CD4-positive, alpha-beta T cell treated with Interleukin-15 for 4 hours (primary cell): ENCODE measurements around the gene MCF2L2.
"Not testable (repeated sequence)": the region's sequence is repeated elsewhere in the genome, so short reads cannot be mapped to it uniquely, and the experiment has no call there.

Experiments used
- DNase-seq: peaks from one replicate; pipeline ENCODE4 v3.0.0-alpha.2; 2020; ENCODE audit warnings: low spot score

The MCF2L2 gene

DNA sequence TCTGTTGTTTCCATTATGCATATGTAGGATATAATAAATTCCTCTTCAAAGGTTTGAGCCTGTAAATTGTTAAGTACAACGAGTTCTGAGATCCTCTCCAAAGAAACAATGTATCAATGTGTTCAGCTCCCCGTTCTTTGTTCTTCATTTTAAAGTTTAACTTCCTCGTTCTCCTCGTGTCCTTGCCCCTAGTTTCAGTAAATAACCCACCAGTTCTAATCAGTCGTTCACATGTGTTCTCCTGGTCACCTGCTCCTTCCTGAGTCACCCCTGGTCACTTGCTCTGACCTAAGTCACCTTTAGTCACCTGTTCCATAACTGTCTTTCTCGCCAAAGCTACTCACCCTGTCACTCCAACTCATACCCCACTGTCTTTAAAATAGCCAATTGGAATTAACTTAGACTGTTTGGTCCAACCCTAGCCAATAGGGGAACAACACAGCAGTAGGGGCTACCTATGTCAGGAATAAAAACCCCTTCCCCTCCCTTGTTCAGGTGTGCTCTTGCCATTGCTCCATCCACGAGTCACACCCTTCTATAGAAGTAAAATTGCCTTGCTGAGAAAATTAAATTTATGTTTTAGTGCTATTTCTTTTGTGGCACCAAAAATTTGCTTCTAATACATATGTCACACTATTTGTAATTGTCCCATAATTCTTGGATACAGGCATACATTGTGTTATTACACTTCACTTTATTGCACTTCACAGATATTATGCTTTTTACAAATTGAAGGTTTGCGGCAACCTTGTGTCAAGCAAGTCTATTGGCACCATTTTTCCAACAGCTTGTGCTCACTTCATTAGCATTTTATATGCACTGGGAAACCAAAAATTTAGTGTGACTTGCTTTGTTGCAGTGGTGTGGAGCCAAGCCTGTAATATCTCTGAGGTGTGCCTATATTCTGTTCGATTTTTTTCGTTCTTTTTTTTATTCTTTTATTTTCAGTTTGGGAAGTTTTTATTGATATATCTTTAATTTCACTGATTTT is 15.3 kb upstream of the MCF2L2 start:
- DNase-seq = no peak

DNA sequence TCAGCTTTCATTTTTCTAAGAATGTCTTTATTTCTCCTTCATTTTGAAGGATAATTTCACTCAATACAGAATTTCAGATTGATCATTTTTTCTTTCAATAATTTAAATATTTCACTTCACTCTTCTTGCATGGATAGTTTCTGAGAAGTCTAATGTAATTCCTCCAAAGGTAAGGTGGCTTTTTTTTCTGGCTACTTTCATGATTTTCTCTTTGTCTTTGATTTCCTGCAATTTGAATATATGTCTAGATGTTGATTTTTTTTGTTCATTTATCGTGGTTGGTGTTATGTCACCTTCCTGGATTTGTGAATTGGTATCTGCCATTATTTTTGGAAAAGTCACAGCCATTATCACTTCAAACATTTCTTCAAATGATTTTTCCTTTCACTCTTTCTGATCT is 14.6 kb upstream of the MCF2L2 start:
- no peak for DNase-seq

DNA sequence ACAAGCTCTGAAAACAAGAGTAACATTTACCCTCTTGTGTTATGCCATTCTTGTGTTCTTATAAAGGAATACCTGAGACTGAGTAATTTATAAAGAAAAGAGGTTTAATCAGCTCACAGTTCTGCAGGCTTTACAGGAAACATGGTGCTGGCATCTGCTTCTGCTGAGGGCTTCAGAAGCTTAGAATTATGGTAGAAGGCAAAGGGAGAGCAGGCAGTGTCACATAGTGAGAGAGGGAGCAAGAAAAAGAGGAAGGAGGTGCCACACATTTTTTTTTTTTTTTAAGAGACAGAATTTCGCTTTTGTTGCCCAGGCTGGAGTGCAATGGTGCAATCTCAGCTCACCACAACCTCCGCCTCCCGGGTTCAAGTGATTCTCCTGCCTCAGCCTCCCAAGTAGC is 12.1 kb upstream of the MCF2L2 start:
- not testable (repeated sequence) for DNase-seq

DNA sequence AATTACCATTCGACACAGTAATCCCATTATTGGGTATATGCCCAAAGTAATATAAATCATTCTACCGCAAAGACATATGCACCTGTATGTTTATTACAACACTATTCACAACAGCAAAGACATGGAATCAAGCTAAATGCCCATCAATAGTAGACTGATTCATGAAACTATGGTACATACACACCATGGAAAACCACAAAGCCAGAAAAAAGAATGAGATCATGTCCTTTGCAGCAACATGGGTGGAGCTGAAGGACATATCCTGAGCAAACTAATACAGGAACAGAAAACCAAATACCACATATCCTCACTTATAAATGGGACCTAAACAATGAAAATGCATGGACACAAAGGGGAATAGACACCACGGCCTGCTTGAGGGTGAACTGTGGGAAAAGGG is 11.1 kb upstream of the MCF2L2 start:
- no peak for DNase-seq

DNA sequence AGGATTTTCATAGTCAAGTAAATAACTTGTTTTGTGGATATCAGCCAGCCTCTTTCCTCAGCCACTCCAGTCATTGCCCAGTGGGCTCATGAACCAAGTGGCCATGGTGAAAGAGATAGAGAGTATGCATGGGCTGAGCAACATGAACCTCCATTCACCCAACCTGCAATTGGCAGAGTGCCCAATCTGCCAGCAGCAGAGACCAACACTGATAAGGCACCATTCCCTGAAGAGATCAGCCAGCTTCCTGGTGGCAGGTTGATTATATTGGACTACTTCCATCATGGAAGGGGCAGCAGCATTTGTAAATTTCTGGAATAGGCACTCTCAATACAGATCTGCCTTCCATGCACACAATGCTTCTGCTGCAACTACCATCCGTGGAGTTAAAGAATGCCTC is 10.3 kb upstream of the MCF2L2 start:
- DNase-seq = no peak

DNA sequence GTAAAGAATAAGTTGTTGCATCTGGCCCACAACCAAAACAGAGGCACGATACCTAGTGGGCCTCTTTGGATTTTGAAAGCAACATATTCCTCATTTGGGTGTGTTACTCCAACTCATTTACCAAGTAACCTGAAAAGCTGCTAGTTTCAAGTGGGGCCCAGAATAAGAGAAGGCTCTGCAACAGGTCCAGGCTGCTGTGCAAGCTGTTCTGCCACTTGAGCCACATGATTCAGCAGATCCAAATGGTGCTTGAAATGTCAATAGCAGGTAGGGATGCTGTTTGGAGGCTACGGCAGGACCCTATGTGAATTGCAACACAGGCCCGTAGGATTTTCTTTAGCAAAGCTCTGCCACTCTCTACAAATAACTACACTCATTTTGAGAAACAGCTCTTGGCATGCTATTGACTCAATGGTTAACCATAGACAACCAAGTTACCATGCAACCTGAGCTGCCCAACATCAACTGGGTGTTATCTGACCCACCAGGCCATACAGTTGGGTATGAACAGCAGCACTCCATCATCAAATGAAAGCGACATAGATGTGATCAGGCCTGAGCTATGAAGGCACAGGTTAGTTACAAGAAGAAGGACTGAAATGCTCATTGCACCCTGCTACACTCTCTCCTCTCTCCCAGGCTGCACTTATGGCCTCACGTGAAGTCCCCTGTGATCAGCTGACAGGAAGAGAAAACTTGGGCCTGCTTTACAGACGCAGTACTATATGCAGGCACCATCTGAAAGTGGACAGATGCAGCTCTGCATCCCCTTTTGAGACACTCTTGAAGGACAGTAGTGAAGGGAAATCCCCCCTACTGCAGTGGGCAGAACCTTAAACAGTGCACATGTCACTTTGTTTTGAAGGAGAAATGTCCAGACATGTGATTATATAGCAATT is 9.5 kb upstream of the MCF2L2 start:
- no peak for DNase-seq

DNA sequence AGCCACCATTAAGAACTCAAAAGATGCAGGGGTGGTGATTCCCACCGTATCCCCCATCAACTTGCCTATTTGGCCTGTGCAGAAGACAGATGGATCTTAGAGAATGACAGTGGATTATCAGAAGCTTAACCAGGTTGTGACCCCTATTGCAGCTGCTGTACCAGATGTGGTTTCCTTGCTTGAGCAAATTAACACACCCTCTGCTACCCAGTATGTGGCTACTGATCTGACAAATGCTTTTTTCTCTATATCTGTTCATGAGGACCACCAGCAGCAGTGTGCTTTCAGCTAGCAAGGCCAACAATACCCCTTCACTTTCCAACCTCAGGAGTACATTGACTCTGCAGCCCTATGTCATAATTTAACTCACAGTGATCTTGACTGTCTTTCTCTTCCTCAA is 8.6 kb upstream of the MCF2L2 start:
- no peak for DNase-seq

DNA sequence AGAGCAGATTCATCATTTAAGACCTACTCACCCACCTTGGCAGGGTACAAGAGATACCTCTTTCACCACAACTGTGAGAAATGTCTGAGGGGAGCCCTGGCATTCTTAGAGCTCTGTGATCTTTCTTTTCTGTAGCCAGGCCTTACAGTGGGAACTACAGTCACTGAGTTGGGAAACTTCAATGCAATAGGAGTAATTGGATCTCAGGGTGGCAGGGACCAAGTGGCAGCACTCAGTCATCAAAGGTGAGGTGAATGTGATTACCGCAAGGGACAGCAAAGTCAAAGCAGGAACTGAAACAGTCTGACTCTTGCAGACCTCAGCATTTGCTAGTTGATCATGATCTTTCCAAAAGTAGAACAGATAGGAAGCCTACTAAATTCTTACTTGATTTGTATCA is 7.2 kb upstream of the MCF2L2 start:
- DNase-seq = no peak

DNA sequence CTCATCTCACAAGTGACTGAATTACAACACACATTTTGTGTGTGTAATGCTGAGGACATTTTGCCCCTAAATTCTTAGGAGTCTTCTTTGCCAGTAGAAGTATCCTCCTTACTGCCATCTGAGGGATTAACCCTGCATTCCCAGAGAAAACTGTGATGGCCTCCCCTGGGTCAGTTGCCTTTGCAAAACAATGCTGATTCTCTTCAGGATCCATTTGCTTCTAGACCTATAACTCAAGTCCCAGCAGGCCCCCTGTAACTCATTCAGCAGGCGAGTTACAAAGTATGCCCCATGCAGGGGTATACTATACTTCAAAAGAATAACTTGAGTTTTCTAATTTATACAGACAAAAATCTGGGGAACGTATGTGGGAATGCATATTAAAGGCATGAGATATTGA is 6.6 kb upstream of the MCF2L2 start:
- DNase-seq = no peak

DNA sequence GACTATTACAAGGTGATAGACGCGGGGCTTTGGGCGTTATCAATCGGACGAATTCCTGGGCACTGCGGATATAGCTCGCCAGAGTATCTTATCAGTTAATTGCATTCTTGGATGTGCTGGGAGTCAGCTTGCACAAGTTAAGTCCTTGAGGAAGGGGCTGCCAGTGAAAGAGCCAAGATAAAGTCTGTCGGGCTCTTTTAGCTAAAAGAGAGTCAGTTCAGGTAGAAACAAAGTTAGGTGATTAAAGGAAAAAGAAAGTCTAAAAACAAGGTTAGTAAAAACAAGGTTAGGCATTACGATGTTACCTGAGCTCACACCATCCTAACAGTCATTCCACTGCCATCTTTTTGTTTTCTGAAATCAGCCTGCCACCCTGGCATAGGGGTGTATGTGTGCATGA is 6.1 kb upstream of the MCF2L2 start:
- DNase-seq = no peak

DNA sequence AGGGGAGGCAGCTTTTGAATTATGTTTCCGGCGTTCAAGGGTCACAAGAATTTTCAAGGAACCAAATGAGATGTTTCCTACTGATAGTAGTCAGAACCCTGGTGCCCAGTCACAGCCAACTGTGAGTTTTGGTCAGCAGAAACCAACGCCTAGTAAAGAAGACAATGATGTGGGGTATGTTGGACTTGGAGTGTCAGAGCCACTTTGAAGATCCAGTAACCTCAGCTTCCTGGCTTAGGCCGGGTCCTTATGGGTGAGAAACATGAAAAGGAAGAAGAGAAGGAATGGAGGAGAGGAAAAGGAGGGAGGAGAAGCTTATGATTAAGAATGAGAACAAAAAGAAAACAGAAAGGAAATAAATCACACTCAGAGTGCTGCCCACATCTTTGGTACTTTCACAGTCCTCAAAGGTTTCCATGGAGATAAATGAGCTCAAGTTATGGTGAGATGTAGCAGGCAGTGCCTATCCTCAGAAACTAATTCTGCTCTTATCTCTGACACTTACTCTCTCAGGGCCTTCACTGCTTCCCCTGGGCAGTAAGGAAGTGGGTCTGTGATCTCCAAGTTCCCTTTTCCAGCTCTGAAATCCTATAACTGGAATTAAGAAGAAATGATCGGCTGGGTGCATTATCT is 2.0 kb upstream of the MCF2L2 start:
- no peak for DNase-seq

DNA sequence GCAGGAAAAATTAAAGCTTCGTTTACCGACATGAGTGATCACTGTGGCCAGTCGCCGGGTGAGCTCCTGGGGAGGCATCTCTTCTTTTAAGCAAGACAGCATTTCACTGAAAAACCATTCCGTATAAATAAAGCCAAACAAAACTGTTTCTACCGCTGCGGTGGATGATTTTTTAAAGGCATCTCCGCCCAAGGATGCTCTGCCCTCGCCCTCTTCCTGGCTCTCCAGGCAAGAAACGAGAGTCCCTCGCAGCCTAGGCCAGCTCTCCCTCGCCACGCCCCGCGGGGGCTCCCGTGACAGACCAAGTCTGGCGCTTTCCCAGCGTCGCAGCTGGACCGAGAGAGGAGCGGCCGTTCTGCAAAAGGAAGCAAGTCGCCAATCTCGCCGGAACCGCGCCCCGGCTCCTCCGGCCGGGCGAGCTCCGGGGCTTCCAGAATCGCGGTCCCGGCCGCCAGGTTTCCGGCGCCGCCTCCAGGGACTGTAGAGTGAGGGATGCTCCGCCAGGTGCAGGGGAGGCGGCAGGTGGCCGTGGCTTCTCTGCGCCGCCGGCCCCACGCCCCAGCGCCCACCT is 458 bp downstream of the MCF2L2 start:
- peak; percentile 8 for DNase-seq

DNA sequence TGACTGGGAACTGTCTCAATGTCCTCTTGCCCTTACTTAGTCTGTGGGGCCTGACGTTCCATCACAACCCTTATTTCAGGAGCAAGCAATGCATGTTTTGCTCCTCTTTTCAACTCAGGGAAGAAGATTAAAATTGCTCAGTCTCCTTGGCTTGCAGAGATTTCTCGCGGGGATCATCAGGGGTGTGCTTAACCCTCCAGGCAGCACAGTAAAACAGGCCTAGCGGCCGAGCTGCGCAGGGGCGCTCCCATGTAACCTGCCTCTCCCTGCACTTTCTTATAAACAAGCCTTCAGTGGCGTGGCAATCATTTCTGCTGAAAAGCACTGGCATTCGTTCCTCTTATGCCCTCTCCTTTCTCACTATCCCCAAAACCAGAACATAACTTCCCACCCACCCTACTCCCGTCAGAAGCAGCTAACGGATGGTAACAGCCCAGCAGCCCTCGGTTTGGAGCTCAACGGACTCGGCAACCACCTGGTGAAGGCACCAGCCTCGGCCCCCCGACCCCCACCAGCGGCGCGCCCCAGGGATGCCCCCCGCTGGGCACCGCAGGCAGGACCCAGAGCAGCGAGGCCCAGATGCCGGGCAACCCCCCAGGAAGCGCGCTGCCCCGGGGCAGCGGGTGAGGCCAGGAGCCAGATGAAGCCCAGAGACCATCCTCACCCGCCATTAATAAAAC is 1.1 kb downstream of the MCF2L2 start:
- no peak for DNase-seq

DNA sequence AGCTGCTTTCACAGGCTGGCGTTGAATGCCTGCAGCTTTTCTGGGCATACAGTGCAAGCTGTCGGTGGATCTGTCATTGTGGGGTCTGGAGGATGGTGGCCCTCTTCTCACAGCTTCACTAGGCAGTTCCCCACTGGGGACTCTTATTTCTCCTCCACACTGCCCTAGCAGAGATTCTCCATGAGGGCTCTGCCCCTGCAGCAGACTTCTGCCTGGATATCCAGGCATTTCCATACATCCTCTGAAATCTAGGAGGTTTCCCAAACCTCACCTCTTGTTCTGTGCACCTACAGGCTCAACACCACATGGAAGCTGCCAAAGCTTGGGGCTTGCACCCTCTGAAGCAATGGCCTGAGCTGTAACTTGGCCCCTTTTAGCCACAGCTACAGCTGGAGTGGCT is 9.6 kb downstream of the MCF2L2 start:
- DNase-seq = not testable (repeated sequence)

DNA sequence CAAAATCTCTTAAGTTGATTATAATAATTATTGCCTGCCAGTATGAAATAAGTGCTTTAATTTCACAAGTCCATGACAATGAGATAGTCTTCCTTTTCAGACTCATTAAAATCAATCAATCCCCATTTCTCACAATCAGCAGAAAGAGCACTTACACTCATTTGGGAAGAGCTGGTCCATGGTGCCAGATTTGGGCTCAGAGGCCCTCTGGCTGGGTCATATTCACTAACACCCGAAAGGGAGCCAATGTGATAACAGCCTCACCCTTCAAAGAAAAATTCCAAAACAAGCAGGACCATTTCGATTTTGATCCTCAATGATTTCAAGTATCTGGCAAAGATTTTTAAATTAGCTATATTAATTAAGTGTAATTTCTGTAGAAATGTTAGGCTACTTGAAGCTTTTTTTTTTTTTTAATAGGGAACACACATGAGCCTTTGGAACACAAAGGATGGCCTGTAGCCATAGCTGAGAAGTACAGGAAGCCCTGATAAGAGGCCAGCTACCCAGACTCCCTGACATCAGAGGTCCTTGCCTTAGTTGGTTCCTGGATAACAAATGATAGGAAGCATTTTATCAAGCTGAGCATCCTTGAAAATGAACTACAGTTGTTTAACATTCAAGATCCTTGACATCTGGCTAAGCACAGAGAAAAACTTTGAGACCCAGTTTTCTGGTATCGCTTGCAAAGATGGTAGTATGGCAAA is 17.1 kb downstream of the MCF2L2 start:
- no peak for DNase-seq

DNA sequence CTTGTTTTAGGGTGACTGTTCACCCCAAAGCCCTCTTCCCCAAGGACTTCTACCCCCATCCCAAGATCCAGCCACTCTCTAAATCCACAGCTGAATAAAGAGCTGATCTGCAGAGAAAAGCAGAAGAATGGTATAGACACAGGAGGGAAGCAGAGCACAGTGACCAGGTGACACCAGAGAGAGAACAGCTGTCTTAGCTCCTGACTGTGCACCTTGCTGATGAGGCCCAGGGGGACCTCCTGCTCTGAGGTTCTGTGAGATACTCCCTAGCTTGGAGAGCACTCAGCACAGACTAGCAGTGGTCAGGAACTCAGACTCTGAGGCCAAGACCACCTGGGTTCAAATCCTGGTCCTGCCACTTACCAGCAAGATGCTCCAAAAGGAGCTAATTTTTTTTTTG is 17.7 kb downstream of the MCF2L2 start:
- no peak for DNase-seq

DNA sequence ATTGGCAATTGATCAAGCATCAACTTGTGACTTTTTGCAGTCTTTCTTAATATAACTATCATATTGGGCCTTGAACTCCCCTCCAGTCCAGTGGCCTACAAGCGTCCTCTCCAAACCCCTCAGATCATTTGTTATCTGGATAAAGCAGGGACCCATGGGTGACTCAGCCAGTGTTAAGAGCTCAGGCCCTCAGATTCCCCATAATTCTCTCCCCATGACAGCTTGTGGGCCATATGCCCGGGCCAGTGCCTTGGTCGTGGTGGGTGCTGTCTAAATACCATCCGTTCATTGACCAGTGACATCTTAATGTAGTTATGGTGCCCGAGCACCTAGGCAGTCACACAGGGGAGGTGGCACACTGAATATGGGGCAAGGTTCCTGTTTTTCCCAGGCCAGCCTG is 18.1 kb downstream of the MCF2L2 start:
- DNase-seq = no peak

DNA sequence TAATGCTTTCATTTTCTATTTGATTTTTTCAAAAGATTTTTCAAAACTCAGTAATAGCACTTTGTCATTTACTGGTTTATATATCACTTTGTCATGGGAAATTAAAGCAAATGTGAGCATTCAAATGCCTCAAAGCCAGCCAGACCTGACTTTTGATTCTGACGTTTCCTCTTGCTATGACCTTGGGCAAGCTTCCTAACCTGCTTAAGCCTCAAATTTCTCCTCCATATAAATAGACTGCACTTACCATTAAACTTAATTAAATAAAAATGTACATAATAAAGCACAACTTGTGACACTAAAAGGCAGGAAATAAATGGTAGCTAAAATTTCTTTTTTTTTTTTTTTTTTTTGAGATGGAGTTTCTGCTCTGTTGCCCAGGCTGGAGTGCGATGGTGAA is 19.2 kb downstream of the MCF2L2 start:
- no peak for DNase-seq

DNA sequence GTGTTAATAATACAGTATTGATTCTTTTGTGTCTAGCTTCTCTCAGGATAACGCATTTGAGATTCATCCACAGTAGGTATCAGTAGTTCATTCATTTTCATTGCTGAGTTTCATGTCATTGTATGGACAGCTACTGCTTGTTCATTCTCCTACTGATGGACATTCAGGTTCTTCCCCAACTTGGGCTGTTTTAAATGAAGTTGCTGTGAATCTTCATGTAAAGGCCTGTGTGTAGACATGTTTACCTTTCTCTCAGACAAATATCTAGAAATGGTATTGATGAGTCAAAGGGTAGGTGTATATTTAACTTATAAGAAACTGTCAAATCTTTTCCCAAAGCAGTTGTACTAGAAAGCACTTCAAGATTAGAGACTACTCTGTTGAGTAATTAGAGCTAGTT is 26.7 kb downstream of the MCF2L2 start:
- DNase-seq = no peak

DNA sequence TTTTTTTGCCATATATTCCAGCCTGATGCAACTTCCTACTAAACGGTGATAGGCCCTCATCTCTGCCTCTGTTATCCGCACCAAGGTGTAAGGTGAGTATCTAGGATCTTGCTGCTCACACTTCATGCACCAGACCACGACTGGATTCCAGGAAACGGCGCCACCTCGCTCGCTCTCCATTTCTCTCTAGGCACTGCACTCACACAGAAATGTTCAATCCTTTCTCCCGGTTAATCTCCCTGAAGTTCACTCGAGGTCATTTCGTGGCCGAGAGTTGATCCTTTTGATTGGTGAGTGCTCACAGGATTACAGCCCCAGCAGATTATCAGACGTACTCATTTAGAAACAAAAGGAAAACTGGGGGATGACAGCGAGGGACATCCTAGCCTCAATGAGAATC is 28.1 kb downstream of the MCF2L2 start:
- DNase-seq = no peak
